ES-I3 (cell line): ENCODE data around the gene FBLN2.

Experiments used
- H3K36me3 ChIP-seq: 2 replicates; pipeline ENCODE4 v1.6.1; 2013; ENCODE audit warnings: mild to moderate bottlenecking, low read length, control low read depth, moderate library complexity; ENCODE audit not compliant: insufficient read depth
- H3K4me1 ChIP-seq: 2 replicates; pipeline ENCODE4 v1.6.1; 2013; ENCODE audit warnings: mild to moderate bottlenecking, control low read depth, low read length; ENCODE audit not compliant: insufficient read depth
- H3K9ac ChIP-seq: 2 replicates; pipeline ENCODE4 v1.6.1; 2013; ENCODE audit warnings: low read depth, mild to moderate bottlenecking, low read length, moderate library complexity
- H3K9me3 ChIP-seq: 2 replicates; pipeline ENCODE4 v1.6.1; 2013; ENCODE audit warnings: mild to moderate bottlenecking, low read length, moderate library complexity; ENCODE audit not compliant: control insufficient read depth, insufficient read depth

The FBLN2 gene

GRCh38 chr3:13577181-13578121 lies 28.5 kb downstream of the FBLN2 start:
- Histone ChIP-seq H3K4me1 (peaks cover 26% of the 10 kb centered on the region), H3K9me3 (no peaks in the 10 kb centered on the region), H3K36me3 (no peaks in the 10 kb centered on the region), H3K9ac (no peak overlapping the region)

- Histone ChIP-seq H3K4me1 (peaks cover 26% of the 10 kb centered on the region), H3K36me3 (no peaks in the 10 kb centered on the region), H3K9ac (no peak overlapping the region), H3K9me3 (no peaks in the 10 kb centered on the region)
These were observed 29.3 kb downstream of the FBLN2 start for GRCh38 chr3:13578251-13578650.

GRCh38 chr3:13579063-13579462 lies 30.1 kb downstream of the FBLN2 start:
- no peak overlapping the region for H3K9ac ChIP-seq
- H3K9me3 ChIP-seq: no peaks in the 10 kb centered on the region
- peaks cover 23% of the 10 kb centered on the region for H3K4me1 ChIP-seq
- no peaks in the 10 kb centered on the region for H3K36me3 ChIP-seq

GRCh38 chr3:13580256-13581023 lies 31.5 kb downstream of the FBLN2 start:
- H3K9ac ChIP-seq: no peak overlapping the region
- no peaks in the 10 kb centered on the region for H3K36me3 ChIP-seq
- H3K4me1 ChIP-seq: peaks cover 9% of the 10 kb centered on the region
- H3K9me3 ChIP-seq: no peaks in the 10 kb centered on the region

GRCh38 chr3:13581485-13582365 lies 32.8 kb downstream of the FBLN2 start:
- H3K36me3 ChIP-seq: no peaks in the 10 kb centered on the region
- H3K9me3 ChIP-seq: no peaks in the 10 kb centered on the region
- H3K9ac ChIP-seq: no peak overlapping the region
- H3K4me1 ChIP-seq: no peaks in the 10 kb centered on the region; the same call in 1 of the 2 replicates

GRCh38 chr3:13582366-13583250 lies 33.7 kb downstream of the FBLN2 start:
- H3K9me3 ChIP-seq: no peaks in the 10 kb centered on the region
- H3K4me1 ChIP-seq: peaks cover 6% of the 10 kb centered on the region
- no peak overlapping the region for H3K9ac ChIP-seq

GRCh38 chr3:13583251-13584180 lies 34.6 kb downstream of the FBLN2 start:
- Histone ChIP-seq H3K36me3 (no peaks in the 10 kb centered on the region), H3K4me1 (peaks cover 12% of the 10 kb centered on the region), H3K9me3 (no peaks in the 10 kb centered on the region), H3K9ac (no peak overlapping the region)

More at GRCh38 chr3:13582366-13583250, 33.7 kb downstream of the FBLN2 start:
- no peaks in the 10 kb centered on the region for H3K36me3 ChIP-seq

GRCh38 chr3:13584427-13584891 lies 35.5 kb downstream of the FBLN2 start:
- H3K36me3 ChIP-seq: no peaks in the 10 kb centered on the region
- H3K9ac ChIP-seq: no peak overlapping the region
- H3K4me1 ChIP-seq: peaks cover 15% of the 10 kb centered on the region
- H3K9me3 ChIP-seq: no peaks in the 10 kb centered on the region

- H3K36me3 ChIP-seq: no peaks in the 10 kb centered on the region
- no peak overlapping the region for H3K9ac ChIP-seq
- H3K4me1 ChIP-seq: peaks cover 15% of the 10 kb centered on the region
- H3K9me3 ChIP-seq: no peaks in the 10 kb centered on the region
These were observed 36.0 kb downstream of the FBLN2 start for GRCh38 chr3:13584901-13585300.

- Histone ChIP-seq H3K9me3 (no peaks in the 10 kb centered on the region), H3K36me3 (no peaks in the 10 kb centered on the region), H3K9ac (no peak overlapping the region), H3K4me1 (peaks cover 15% of the 10 kb centered on the region)
These were observed 38.5 kb downstream of the FBLN2 start for GRCh38 chr3:13587442-13587841.

GRCh38 chr3:13588221-13588701 lies 39.3 kb downstream of the FBLN2 start:
- H3K9ac ChIP-seq: no peak overlapping the region
- H3K36me3 ChIP-seq: no peaks in the 10 kb centered on the region
- no peaks in the 10 kb centered on the region for H3K9me3 ChIP-seq
- H3K4me1 ChIP-seq: peaks cover 15% of the 10 kb centered on the region

GRCh38 chr3:13588993-13589392 lies 40.1 kb downstream of the FBLN2 start:
- Histone ChIP-seq H3K4me1 (peaks cover 15% of the 10 kb centered on the region), H3K36me3 (no peaks in the 10 kb centered on the region), H3K9me3 (no peaks in the 10 kb centered on the region), H3K9ac (no peak overlapping the region)
